Activated naive CD4-positive, alpha-beta T cell treated with anti-CD3 and anti-CD28 coated beads for 36 hours (primary cell): ENCODE measurements around the gene STRN4. TPM values are rescaled to one million over a fixed set of nuclear protein-coding genes. Genes with fewer than 3 reads are reported as not detected.

Experiments used
- CTCF ChIA-PET: fragments of 350-600 bp; sonication (Branson Sonifier 250); formaldehyde crosslinking; loops from one replicate; lab custom pipeline; 2021; ENCODE audit warnings: antibody characterized with exemption; lab: Charles Lee
- DNase-seq: peaks from one replicate; pipeline ENCODE4 v3.0.0-alpha.2; 2020
- H3K27ac Mint-ChIP-seq: one replicate; pipeline ENCODE4 v1.8.0; 2021; ENCODE audit warnings: mild to moderate bottlenecking, mixed read lengths
- H3K27me3 Mint-ChIP-seq: one replicate; pipeline ENCODE4 v1.8.0; 2021; ENCODE audit warnings: low read depth, mixed read lengths
- H3K36me3 Mint-ChIP-seq: one replicate; pipeline ENCODE4 v1.8.0; 2021; ENCODE audit warnings: low read depth, mixed read lengths
- H3K4me1 Mint-ChIP-seq: one replicate; pipeline ENCODE4 v1.8.0; 2021; ENCODE audit warnings: low read depth, mixed read lengths
- H3K4me3 Mint-ChIP-seq: one replicate; pipeline ENCODE4 v1.8.0; 2021; ENCODE audit warnings: mild to moderate bottlenecking, moderate library complexity, mixed read lengths
- H3K9me3 Mint-ChIP-seq: one replicate; pipeline ENCODE4 v1.8.0; 2021; ENCODE audit warnings: mixed read lengths
- intact Hi-C: fragments of 100-400 bp; cut with micrococcal nuclease; formaldehyde crosslinking; loops from one replicate; pipeline ENCODE4 v1.15.1; 2023
- total RNA-seq, 2 experiments: library from RNA; stranded (reverse); gene quantifications; one replicate each; pipeline ENCODE4 v1.2.3, GENCODE V29; 2021

STRN4 gene
- total RNA-seq, 2 experiments from 2014 or later, result 59.2 to 63.2 TPM

GRCh38 chr19:46696052-46696451 is 50.2 kb downstream of the STRN4 start:
- intact Hi-C loops, result no loop called here
- Mint-ChIP-seq H3K4me3 (no peak overlapping the region), H3K27me3 (no peaks in the 10 kb centered on the region), H3K9me3 (no peaks in the 10 kb centered on the region), H3K4me1 (no peaks in the 10 kb centered on the region), H3K36me3 (peaks cover 41% of the 10 kb centered on the region), H3K27ac (peak overlapping the region; percentile 18)
- CTCF ChIA-PET, result interaction anchor here (0.6 to 3.0 kb wide), 4 partner anchors 9 to 239 kb away, joined by 3 to 9 read pairs (median 4); no protein-coding TSS in a partner anchor
- no peak for DNase-seq

- no peak overlapping the region for H3K4me3 Mint-ChIP-seq
- peaks cover 43% of the 10 kb centered on the region for H3K36me3 Mint-ChIP-seq
- no peaks in the 10 kb centered on the region for H3K27me3 Mint-ChIP-seq
- no peak for DNase-seq
- no peaks in the 10 kb centered on the region for H3K9me3 Mint-ChIP-seq
- H3K27ac Mint-ChIP-seq, result peak overlapping the region; percentile 50
- H3K4me1 Mint-ChIP-seq, result no peaks in the 10 kb centered on the region
- intact Hi-C loops, result no loop called here
- CTCF ChIA-PET, result interaction anchor here (5.8 kb wide), 1 partner anchor 10 kb away, joined by 30 read pairs; no protein-coding TSS in a partner anchor
These were observed 52.5 kb downstream of the STRN4 start for GRCh38 chr19:46693760-46694159.

- Mint-ChIP-seq H3K4me3 (no peak overlapping the region), H3K27ac (peak overlapping the region; percentile 50), H3K27me3 (no peaks in the 10 kb centered on the region), H3K4me1 (no peaks in the 10 kb centered on the region), H3K9me3 (no peaks in the 10 kb centered on the region), H3K36me3 (peaks cover 44% of the 10 kb centered on the region)
- no peak for DNase-seq
- CTCF ChIA-PET, result interaction anchor here (0.6 to 5.8 kb wide), 2 partner anchors 11 to 72 kb away, joined by 3 to 30 read pairs; no protein-coding TSS in a partner anchor
- intact Hi-C loops, result no loop called here
These were observed 53.1 kb downstream of the STRN4 start for GRCh38 chr19:46692918-46693722.

GRCh38 chr19:46691948-46692347 is 54.3 kb downstream of the STRN4 start:
- CTCF ChIA-PET, result interaction anchor here (1.5 to 5.8 kb wide), 2 partner anchors 12 to 57 kb away, joined by 3 to 30 read pairs; no protein-coding TSS in a partner anchor

GRCh38 chr19:46691104-46691503 is 55.1 kb downstream of the STRN4 start:
- intact Hi-C loops, result no loop called here
- Mint-ChIP-seq H3K4me1 (no peaks in the 10 kb centered on the region), H3K27ac (no peak overlapping the region), H3K9me3 (no peaks in the 10 kb centered on the region), H3K36me3 (peaks cover 44% of the 10 kb centered on the region), H3K27me3 (no peaks in the 10 kb centered on the region), H3K4me3 (no peak overlapping the region)
- no peak for DNase-seq
- CTCF ChIA-PET, result interaction anchor here (1.5 to 5.8 kb wide), 2 partner anchors 13 to 58 kb away, joined by 3 to 30 read pairs; no protein-coding TSS in a partner anchor

More at GRCh38 chr19:46691948-46692347, 54.3 kb downstream of the STRN4 start:
- no peak overlapping the region for H3K4me3 Mint-ChIP-seq
- H3K4me1 Mint-ChIP-seq, result no peaks in the 10 kb centered on the region
- intact Hi-C loops, result no loop called here
- peaks cover 45% of the 10 kb centered on the region for H3K36me3 Mint-ChIP-seq
- H3K9me3 Mint-ChIP-seq, result no peaks in the 10 kb centered on the region
- no peak overlapping the region for H3K27ac Mint-ChIP-seq
- DNase-seq, result no peak
- H3K27me3 Mint-ChIP-seq, result no peaks in the 10 kb centered on the region

- intact Hi-C loops, result no loop called here
- H3K27ac Mint-ChIP-seq, result no peak overlapping the region
- H3K36me3 Mint-ChIP-seq, result peaks cover 41% of the 10 kb centered on the region
- CTCF ChIA-PET, result interaction anchor here (5.8 kb wide), 1 partner anchor 14 kb away, joined by 30 read pairs; no protein-coding TSS in a partner anchor
- no peaks in the 10 kb centered on the region for H3K9me3 Mint-ChIP-seq
- no peak overlapping the region for H3K4me3 Mint-ChIP-seq
- no peaks in the 10 kb centered on the region for H3K4me1 Mint-ChIP-seq
- H3K27me3 Mint-ChIP-seq, result no peaks in the 10 kb centered on the region
- DNase-seq, result no peak
These were observed 56.9 kb downstream of the STRN4 start for GRCh38 chr19:46689358-46689757.

GRCh38 chr19:46687438-46688145 is 58.7 kb downstream of the STRN4 start:
- H3K27ac Mint-ChIP-seq, result no peak overlapping the region
- intact Hi-C loops, result no loop called here
- H3K4me1 Mint-ChIP-seq, result no peaks in the 10 kb centered on the region
- no peak overlapping the region for H3K4me3 Mint-ChIP-seq
- H3K36me3 Mint-ChIP-seq, result peaks cover 38% of the 10 kb centered on the region
- no peak for DNase-seq
- CTCF ChIA-PET, result interaction anchor here (0.9 to 5.8 kb wide), 3 partner anchors 16 to 25 kb away, joined by 3 to 30 read pairs (median 6); no protein-coding TSS in a partner anchor
- no peaks in the 10 kb centered on the region for H3K27me3 Mint-ChIP-seq
- H3K9me3 Mint-ChIP-seq, result no peaks in the 10 kb centered on the region

- Mint-ChIP-seq H3K4me3 (no peak overlapping the region), H3K4me1 (no peaks in the 10 kb centered on the region), H3K9me3 (no peaks in the 10 kb centered on the region), H3K36me3 (peaks cover 20% of the 10 kb centered on the region), H3K27me3 (no peaks in the 10 kb centered on the region), H3K27ac (peak overlapping the region; percentile 65)
- intact Hi-C loops, result no loop called here
- CTCF ChIA-PET, result interaction anchor here (0.6 to 2.9 kb wide), 3 partner anchors 18 to 50 kb away, joined by 4 to 7 read pairs (median 5); partner anchors contain the start of gene DACT3
- DNase-seq, result no peak
These were observed 61.1 kb downstream of the STRN4 start for GRCh38 chr19:46685189-46685588.

- H3K27me3 Mint-ChIP-seq, result no peaks in the 10 kb centered on the region
- intact Hi-C loops, result no loop called here
- no peak overlapping the region for H3K27ac Mint-ChIP-seq
- H3K4me1 Mint-ChIP-seq, result peaks cover 5% of the 10 kb centered on the region
- DNase-seq, result peak; percentile 64
- peaks cover 37% of the 10 kb centered on the region for H3K36me3 Mint-ChIP-seq
- no peak overlapping the region for H3K4me3 Mint-ChIP-seq
- CTCF ChIA-PET, result interaction anchor here (0.6 kb wide), 1 partner anchor 87 kb away, joined by 4 read pairs; no protein-coding TSS in a partner anchor
- H3K9me3 Mint-ChIP-seq, result no peaks in the 10 kb centered on the region
These were observed 68.0 kb downstream of the STRN4 start for GRCh38 chr19:46678110-46678732.

- no peak overlapping the region for H3K27ac Mint-ChIP-seq
These were observed 71.7 kb downstream of the STRN4 start for GRCh38 chr19:46674416-46675178.

GRCh38 chr19:46670813-46671212 is 75.4 kb downstream of the STRN4 start:
- CTCF ChIA-PET, result no interaction called here
- Mint-ChIP-seq H3K36me3 (peaks cover 18% of the 10 kb centered on the region), H3K27me3 (no peaks in the 10 kb centered on the region), H3K4me1 (no peaks in the 10 kb centered on the region), H3K4me3 (no peak overlapping the region), H3K27ac (no peak overlapping the region), H3K9me3 (peaks cover 7% of the 10 kb centered on the region)
- intact Hi-C loops, result no loop called here
- no peak for DNase-seq

More at GRCh38 chr19:46674416-46675178, 71.7 kb downstream of the STRN4 start:
- no peak overlapping the region for H3K4me3 Mint-ChIP-seq
- H3K36me3 Mint-ChIP-seq, result peaks cover 32% of the 10 kb centered on the region
- H3K4me1 Mint-ChIP-seq, result peaks cover 5% of the 10 kb centered on the region
- H3K27me3 Mint-ChIP-seq, result no peaks in the 10 kb centered on the region
- CTCF ChIA-PET, result interaction anchor here (0.6 to 2.9 kb wide), 5 partner anchors 13 to 162 kb away, joined by 3 to 13 read pairs (median 3); partner anchors contain the start of gene DACT3
- peaks cover 7% of the 10 kb centered on the region for H3K9me3 Mint-ChIP-seq
- intact Hi-C loops, result no loop called here
- no peak for DNase-seq
